ENCODE data around the gene HYCC2.
"Not testable (repeated sequence)": the region's sequence is repeated elsewhere in the genome, so short reads cannot be mapped to it uniquely, and the experiment has no call there.

HYCC2 gene

DNA sequence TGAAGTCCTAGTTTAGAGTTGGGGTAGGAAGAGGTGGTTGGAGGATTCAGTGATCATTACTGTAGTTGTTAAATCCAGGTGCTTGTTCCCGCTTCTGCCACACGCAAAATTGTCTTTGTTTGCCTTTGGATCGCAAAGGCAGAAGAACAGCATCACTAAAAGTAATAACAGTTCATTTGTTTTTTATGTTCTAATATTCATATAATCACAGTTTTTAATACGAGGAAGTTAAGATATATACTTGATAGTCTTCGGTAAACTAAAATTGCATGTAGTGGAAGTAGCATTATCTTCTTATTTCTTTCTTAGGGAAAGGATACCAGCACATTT, 695 bp upstream of the HYCC2 start:
- DNase-seq (ENCODE audit: low read depth, low spot score) = no peak

DNA sequence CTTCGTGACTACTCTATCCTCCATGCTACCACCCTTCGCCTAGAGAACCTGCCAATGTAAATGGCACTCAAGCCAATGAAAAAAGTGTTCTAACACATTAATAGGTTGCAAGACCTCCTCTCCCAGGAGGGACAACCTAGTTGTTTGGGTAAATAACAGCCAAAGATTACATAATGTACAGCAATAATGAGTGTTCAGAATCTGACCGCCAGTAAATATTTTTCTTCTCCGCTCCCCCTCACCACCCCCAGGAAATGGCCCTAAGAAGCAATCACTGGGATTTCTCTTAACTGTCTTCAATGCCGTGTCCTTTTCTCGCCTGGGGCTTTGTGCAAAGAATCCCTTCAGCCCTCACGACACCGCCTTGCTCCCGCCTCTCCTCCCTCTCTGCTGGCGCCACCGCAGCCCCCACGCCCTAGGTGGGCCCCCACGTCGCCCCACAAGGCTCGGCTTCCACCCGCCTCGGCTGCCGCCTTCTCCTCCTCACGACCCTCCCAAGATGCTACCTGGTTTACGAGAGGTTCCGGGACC, 458 bp downstream of the HYCC2 start:
- no peak for DNase-seq (ENCODE audit: low read depth, low spot score)

DNA sequence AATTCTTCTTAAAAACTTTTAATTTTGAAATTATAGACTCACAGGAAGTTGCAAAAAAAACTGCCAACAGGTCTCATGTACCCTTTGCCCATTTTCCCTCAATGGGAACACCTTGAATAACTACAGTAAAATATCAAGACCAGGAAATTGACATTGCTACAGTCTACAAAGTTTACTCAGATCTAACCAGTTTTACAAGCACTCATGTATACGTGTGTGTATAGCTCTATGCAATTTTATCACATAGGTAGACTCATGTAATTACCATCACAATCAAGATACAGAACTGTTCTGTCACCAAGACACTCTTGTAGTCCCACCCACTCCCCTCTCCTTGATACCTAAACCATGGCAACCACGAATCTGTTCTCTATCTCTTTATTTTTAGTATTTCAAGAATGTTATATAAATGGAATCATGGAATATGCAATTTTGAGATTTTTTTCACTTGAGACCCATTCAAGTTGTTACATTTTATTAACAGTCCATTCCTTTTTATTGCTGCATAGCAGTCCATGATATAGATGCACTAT, 6.6 kb downstream of the HYCC2 start:
- DNase-seq (ENCODE audit: low read depth, low spot score) = no peak

DNA sequence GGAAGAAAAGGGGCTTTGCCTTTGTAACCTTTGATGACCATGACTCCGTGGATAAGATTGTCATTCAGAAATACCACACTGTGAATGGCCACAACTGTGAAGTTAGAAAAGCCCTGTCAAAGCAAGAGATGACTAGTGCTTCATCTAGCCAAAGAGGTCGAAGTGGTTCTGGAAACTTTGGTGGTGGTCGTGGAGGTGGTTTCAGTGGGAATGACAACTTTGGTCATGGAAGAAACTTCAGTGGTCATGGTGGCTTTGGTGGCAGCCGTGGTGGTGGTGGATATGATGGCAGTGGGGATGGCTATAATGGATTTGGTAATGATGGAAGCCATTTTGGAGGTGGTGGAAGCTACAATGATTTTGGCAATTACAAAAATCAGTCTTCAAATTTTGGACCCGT, 8.0 kb downstream of the HYCC2 start:
- DNase-seq (ENCODE audit: low read depth, low spot score) = not testable (repeated sequence)

DNA sequence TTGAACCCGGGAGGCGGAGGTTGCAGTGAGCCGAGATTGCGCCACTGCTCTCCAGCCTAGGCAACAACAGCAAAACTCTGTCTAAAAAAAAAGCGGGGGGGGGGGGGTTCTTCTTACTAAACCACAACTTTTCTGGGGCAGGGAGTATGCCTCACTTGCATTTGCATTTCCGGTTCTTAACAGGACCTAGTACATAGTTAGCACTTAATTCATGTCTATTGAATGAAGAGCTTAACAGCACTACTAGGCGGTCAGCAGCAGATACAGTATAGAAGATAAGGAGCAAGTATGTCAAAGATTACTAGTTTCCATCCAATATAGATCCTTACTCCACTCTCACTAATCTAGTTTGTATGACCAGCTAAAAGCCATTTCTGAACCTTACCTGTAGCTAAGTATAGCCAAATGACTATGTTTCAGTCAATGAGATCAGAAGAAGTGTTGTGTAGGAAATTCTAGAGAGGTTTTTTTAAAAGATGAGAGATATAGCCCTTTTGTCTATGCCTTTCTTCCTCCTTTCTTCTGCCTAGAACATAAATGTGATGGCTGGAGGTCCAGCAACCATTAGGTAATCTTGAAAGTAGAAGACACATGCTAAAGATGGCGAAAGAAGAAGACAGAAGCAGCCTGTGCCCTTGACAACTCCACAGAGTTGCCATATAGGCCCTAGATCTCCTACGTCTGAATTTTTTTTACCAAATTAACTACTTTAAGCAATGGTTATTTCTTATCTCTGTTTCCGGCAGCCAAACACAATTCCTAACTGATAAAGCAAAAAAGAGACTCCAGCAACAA, 11.3 kb downstream of the HYCC2 start:
- no peak for DNase-seq (ENCODE audit: low read depth, low spot score)

DNA sequence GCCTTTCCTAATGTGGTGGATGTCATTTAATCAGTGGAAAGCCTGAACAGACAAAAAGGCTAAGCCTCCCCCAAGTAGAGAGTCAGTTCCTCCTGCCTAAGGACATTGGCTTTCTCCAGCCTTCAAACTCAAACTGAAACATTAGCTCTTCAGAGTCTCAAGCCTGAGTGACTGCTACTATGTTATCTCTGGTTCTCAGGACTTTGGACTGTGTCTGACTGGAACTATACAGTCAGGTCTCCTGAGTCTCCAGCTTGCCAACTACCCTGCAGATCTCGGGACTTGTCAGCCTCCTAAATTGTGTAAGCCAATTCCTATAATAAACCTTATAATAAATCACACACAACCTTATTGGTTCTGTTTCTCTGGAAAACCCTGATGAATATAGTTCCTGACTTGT, 12.6 kb downstream of the HYCC2 start:
- DNase-seq (ENCODE audit: low read depth, low spot score) = no peak

DNA sequence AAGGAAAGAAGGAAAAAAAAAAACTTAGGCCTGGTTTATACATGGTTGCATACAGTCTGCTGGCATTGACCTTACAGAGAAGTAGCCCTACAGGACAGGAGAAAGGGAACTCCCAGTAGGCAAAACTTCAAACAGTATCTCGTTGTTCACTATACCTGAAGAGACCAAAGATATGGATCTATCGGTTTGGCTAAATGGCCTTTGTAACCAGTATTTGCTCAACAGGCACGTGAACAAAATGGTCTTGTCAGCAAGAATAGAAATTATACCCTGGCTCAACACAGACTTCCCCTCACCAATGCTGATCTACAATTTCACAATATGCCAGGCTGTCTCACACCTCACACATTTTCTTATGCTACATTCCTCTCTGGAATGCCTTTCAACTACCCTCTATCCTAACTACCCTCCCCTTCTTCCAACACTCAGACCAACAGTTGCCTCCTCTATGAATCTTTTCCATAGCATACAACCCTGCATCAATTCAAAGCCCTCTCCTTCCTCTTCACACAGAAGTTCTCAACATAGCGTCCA, 13.7 kb downstream of the HYCC2 start:
- no peak for DNase-seq (ENCODE audit: low read depth, low spot score)

DNA sequence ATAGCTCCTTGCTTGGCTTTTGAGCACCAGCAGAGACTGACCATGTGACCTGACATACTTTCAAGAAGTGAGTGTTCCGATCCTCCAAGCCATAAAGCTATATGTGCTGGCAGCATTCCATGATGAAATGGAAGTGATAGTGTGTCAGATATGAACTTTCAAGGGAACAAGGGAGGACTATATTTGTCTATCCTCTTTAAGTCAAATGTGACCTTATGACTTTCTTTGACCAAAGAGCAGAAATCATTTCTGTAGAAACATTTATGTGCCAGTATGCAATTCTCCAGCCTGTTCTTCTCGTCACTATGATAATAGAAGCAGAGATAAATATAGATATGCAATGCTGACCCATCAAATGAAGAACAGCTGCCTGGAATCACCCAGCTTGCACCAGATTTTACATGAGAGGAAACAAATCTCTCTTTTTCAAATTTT, 14.4 kb downstream of the HYCC2 start:
- DNase-seq (ENCODE audit: low read depth, low spot score) = no peak

DNA sequence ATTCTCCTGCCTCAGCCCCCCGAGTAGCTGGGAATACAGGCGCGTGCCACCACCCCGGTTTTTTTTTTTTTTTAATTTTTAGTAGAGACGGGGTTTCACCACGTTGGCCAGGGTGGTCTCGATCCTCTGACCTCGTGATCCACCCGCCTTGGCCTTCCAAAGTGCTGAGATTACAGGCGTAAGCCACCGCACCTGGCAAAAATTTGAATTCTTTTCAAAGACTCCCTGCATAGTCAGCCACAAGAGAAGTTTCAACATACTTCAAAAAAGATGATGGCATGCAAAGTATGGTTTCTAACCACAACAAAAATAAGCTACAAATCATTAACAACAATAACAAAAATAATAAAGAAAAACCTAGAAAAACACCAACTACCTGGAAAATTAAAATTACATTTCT, 22.0 kb downstream of the HYCC2 start:
- DNase-seq (ENCODE audit: low read depth, low spot score) = no peak

DNA sequence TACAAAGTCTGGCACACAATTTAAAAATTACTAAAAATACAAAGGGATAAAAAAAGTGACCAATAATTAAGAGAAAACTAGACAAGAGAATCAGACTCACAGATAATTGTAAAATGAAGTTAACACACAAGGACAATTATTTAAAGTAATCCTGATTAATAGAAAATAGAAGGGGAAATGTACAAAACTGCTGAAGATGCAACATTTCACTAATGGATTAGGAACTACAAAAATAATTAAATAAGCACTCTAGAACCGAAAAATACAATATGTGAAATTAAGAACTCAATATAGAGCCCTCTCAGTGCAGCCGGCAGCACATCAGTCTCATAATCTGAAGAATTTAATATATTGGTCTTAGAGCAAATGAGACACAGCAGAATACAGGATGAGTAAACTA, 24.6 kb downstream of the HYCC2 start:
- DNase-seq (ENCODE audit: low read depth, low spot score) = no peak

DNA sequence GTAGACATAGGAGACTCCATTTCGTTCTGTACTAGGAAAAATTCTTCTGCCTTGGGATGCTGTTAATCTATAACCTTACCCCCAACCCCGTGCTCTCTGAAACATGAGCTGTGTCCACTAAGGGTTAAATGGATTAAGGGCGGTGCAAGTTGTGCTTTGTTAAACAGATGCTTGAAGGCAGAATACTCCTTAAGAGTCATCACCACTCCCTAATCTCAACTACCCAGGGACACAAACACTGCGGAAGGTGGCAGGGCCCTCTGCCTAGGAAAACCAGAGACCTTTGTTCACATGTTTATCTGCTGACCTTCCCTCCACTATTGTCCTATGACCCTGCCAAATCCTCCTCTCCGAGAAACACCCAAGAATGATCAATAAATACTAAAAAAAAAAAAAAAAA, 28.4 kb downstream of the HYCC2 start:
- not testable (repeated sequence) for DNase-seq (ENCODE audit: low read depth, low spot score)

DNA sequence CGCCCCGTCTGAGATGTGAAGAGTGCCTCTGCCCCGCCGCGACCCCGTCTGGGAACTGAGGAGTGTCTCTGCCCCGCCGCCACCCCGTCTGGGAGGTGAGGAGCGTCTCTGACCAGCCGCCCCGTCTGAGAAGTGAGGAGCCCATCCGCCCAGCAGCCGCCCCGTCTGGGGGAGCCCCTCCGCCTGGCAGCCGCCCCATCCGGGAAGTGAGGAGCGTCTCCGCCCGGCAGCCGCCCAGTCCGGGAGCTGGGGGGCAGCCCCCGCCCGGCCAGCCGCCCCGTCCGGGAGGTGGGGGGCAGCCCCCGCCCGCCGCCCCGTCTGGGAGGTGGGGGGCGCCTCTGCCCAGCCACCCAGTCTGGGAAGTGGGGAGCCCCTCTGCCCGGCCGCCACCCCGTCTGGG, 29.0 kb downstream of the HYCC2 start:
- DNase-seq (ENCODE audit: low read depth, low spot score) = not testable (repeated sequence)

DNA sequence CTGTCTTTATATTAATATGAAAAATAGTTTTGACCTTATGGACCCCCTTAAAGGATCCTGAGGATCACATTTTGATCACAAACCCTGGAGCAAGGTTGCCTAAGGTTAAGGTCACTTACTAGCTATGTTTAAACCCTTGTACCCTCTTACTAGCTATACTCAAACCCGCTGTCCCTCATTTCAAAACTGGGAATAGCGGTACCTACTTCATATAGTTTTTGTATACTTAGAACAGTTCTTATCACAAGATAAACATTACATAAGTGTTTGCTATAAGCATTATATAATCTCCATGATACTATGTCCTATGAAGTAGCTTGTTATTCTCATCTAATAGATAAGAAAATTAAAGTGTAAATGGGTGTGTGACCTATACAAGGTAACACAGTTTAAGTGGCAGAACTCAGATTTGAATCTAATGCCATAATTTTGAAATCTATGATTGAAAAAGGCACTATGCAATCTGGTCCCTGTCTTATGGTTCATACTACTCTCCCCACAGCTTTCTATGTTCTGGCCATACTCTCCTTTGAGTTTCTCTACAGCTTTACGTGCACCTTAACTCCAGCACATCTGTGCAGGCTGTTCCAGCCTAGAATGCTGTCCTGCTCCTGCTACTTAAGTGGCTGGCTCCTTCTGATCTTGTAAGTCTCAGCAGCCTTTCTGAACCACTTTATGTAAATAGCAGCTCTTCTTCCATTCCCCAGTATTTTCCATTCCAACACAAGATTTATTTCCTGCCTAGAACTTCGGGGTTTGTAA, 30.4 kb downstream of the HYCC2 start:
- DNase-seq (ENCODE audit: low read depth, low spot score) = no peak

DNA sequence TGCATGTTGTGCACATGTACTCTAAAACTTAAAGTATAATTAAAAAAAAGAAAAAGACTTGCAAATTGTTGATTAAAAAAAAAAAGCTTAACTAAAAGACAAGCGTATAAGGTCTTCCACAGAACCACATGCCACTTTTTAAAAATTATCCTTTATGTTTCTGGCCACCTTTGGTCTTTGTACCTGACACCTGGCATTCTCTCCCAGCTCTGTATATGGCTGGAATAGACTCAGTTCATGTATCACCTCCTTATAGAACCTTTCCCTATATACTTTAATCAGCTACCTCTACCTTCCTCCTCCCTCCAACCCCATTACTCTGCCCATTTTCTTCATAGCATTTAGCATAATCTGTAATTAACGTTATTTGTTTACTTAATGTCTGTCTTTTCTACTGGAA, 32.6 kb downstream of the HYCC2 start:
- DNase-seq (ENCODE audit: low read depth, low spot score) = no peak

DNA sequence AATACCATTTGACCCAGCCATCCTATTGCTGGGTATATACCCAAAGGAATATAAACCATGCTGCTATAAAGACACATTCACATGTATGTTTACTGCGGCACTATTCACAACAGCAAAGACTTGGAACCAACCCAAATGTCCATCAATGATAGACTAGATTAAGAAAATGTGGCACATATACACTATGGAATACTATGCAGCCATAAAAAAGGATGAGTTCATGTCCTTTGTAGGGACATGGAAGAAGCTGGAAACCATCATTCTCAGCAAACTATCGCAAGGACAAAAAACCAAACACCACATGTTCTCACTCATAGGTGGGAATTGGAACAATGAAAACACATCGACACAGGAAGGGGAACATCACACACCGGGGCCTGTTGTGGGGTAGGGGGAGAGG, 33.1 kb downstream of the HYCC2 start:
- DNase-seq (ENCODE audit: low read depth, low spot score) = not testable (repeated sequence)

DNA sequence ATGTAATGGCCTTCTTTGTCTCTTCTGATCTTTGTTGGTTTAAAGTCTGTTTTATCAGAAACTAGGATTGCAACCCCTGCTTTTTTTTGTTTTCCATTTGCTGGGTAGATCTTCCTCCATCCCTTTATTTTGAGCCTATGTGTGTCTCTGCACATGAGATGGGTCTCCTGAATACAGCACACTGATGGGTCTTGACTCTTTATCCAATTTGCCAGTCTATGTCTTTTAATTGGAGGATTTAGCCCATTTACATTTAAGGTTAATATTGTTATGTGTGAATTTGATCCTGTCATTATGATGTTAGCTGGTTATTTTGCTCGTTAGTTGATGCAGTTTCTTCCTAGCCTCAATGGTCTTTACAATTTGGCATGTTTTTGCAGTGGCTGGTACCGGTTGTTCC, 37.1 kb downstream of the HYCC2 start:
- not testable (repeated sequence) for DNase-seq (ENCODE audit: low read depth, low spot score)

DNA sequence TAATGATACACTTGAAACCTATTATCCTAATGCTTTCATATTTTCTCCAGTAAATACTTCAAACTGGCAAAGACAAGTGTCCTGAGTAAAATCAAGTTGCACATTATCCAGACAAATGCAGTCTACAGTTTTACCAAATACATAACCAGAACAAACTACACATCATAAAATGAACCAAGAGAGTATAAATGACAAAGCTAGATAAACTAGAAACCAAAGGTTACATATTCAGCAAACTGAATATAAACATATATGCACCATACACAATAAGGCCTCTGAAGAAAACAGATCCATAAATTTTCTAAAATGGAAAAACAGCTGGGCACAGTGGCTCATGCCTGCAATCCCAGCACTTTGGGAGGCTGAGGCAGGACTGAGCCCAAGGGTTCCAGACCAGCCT, 47.0 kb downstream of the HYCC2 start:
- DNase-seq (ENCODE audit: low read depth, low spot score) = no peak

DNA sequence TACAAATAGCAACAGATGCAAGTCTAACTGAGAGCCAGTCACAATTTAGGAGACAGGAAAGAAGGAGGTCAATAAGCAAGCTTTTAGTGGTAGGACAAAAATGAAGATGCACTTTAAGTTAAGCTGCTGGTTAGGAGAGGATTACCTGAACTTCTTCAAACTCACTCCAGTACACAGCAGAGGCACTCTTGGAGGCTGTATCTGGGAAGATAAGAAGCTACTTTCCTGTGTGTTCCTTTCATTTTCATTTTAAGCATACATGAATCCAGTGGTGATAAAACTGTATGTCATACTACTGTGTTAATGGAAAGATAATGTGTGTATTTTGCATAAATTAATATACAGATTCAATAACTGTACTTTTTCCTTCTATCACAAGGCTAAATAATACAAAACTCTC, 49.6 kb downstream of the HYCC2 start:
- DNase-seq (ENCODE audit: low read depth, low spot score) = no peak

Data from smooth muscle cell of the brain vasculature (primary cell).